ENCODE measurements around the gene MED12L.

Gene MED12L

DNA sequence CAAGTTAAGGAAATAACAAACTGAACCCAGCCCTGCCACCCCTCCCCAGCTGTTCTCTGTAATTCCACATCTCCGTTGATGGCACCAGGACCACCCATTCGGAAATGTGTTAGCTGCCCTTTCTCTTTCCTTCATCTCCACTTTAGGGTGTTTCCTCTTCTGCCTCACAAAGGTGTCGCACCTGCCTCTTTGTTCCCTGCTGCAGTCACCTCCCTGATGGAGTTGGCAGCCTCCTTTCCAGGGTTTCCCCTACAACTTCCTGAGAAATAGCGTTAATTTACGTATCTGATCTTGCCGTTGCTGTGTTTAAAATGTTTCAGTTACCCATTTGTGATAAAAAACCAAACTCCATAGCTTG is 60.2 kb downstream of the MED12L start:
- H3K9me3 ChIP-seq (ENCODE audit: severe bottlenecking), result no peaks in the 10 kb centered on the region
- no peak overlapping the region for H3K27ac ChIP-seq
- no peaks in the 10 kb centered on the region for H3K36me3 ChIP-seq
- TF ChIP-seq, protein P1, sequence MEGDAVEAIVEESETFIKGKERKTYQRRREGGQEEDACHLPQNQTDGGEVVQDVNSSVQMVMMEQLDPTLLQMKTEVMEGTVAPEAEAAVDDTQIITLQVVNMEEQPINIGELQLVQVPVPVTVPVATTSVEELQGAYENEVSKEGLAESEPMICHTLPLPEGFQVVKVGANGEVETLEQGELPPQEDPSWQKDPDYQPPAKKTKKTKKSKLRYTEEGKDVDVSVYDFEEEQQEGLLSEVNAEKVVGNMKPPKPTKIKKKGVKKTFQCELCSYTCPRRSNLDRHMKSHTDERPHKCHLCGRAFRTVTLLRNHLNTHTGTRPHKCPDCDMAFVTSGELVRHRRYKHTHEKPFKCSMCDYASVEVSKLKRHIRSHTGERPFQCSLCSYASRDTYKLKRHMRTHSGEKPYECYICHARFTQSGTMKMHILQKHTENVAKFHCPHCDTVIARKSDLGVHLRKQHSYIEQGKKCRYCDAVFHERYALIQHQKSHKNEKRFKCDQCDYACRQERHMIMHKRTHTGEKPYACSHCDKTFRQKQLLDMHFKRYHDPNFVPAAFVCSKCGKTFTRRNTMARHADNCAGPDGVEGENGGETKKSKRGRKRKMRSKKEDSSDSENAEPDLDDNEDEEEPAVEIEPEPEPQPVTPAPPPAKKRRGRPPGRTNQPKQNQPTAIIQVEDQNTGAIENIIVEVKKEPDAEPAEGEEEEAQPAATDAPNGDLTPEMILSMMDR (IDR thresholded peaks at IDR 0.05; ENCODE audit: low read depth, low read length), result no peak
- no peak overlapping the region for H3K4me3 ChIP-seq (ENCODE audit: low read depth, low read length)
- H3K27me3 ChIP-seq (ENCODE audit: insufficient read depth, low read depth, severe bottlenecking), result peaks cover 16% of the 10 kb centered on the region
- DNase-seq, result no peak

DNA sequence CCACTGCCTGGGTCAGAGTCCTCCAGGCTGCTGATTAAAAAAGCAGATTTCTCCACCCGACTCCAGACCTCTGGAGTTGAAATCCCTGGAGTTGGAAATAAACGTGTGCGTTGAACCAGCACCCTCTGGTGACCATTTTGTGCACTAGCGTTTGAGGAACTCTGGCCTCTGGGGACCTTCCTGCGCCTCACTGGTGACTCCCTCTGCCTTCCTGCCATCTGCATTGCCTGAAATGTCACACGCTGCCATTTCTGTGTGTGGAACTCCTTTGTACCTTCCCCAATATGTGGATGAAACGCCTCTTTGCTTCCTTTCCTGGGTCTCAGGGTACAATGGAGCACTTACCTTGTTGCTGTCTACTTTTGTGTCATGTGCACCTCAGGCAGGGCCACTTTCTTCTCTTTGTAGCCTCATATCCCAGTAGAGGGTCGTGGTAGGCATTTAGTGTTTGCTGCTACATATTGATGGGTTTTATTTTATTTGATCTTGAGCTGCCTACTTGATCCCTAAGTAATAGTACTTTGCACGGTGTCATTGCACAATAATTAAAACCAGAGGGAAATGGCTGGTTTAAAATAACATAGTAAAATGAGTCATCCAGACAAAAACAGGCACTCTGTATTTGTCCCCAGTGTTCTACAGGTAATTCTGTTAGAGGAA is 60.7 kb downstream of the MED12L start:
- peaks cover 16% of the 10 kb centered on the region for H3K27me3 ChIP-seq (ENCODE audit: insufficient read depth, low read depth, severe bottlenecking)
- peak; percentile 63 for DNase-seq
- H3K4me3 ChIP-seq (ENCODE audit: low read depth, low read length), result no peak overlapping the region
- no peak overlapping the region for H3K27ac ChIP-seq
- H3K9me3 ChIP-seq (ENCODE audit: severe bottlenecking), result no peaks in the 10 kb centered on the region
- H3K36me3 ChIP-seq, result no peaks in the 10 kb centered on the region
- TF ChIP-seq, protein P1 (IDR thresholded peaks at IDR 0.05; ENCODE audit: low read depth, low read length), result peak; percentile 84

DNA sequence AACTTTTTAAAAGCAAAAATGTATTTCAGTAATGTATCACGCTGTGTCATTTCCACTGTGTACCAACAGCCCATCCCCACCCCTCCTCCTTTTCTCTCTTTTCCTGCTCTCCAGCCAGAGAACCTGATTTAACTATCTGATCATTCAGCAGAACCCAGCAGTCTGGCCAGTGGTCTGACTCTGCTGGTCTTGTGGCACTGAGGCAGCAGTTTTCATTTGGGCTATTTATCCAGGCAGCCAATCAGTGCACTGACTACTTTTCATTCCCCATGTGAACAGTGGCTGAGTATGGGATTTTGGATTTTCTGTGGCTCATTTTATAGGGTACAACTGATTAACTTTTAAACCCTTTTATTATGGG is 61.2 kb downstream of the MED12L start:
- Histone ChIP-seq H3K36me3 (no peaks in the 10 kb centered on the region), H3K27me3 (ENCODE audit: insufficient read depth, low read depth, severe bottlenecking) (peaks cover 15% of the 10 kb centered on the region), H3K27ac (no peak overlapping the region), H3K4me3 (ENCODE audit: low read depth, low read length) (no peak overlapping the region), H3K9me3 (ENCODE audit: severe bottlenecking) (no peaks in the 10 kb centered on the region)
- DNase-seq, result no peak
- TF ChIP-seq, protein P1 (IDR thresholded peaks at IDR 0.05; ENCODE audit: low read depth, low read length), result no peak

DNA sequence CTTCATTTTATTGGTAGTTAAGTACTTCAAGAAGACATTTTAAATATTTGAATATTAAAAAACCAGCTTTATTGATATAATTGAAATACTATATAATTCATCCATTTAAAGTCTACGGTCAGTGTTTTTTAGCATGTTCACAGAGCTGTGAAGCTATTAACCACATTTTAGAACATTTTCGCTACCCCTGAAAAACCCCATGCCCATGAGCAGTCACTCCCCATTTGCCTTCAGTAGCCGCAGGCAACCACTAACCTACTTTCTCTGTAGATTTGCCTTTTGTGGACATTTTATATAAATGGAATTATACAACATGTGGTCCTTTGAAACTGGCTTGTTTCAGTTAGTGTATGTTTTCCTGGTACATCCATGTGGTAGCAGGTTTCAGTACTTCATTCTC is 61.8 kb downstream of the MED12L start:
- Histone ChIP-seq H3K27ac (no peak overlapping the region), H3K36me3 (no peaks in the 10 kb centered on the region)
- TF ChIP-seq, protein P1 (IDR thresholded peaks at IDR 0.05; ENCODE audit: low read depth, low read length), result no peak

DNA sequence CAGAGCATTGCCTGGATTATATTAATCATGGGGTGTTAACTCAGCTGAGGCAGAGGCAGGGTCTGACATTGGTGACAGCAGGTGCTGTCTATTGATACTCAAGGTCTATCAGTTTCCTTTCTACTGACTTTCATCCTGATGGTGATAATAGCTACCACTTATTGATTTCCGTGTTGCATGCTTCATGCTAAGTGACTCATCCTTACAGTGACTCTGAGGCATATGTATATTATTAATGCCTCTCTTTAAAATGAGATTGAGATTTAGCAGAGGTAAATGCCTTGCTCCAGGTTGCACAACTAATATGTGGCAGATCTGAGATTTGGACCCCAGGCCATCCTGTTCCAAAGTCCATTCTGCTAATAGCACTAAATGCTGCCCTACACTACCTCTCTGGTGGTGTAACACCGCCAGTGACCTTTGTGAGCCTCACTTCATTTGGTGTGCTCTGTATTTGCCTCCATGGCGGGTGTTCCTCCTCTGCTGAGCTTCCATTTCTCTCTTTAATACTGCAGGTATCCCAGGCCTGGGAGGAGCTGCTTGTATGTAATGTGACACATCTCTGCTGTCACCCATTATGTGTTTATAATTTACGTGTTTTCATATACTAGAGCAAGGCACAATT is 67.1 kb downstream of the MED12L start:
- H3K27ac ChIP-seq, result no peak overlapping the region
- no peaks in the 10 kb centered on the region for H3K36me3 ChIP-seq
- H3K27me3 ChIP-seq (ENCODE audit: insufficient read depth, low read depth, severe bottlenecking), result no peaks in the 10 kb centered on the region
- DNase-seq, result no peak
- H3K4me3 ChIP-seq (ENCODE audit: low read depth, low read length), result no peak overlapping the region
- H3K9me3 ChIP-seq (ENCODE audit: severe bottlenecking), result no peaks in the 10 kb centered on the region
- TF ChIP-seq, protein P1 (IDR thresholded peaks at IDR 0.05; ENCODE audit: low read depth, low read length), result no peak

More for the DNA sequence above, 61.8 kb downstream of the MED12L start:
- no peak overlapping the region for H3K4me3 ChIP-seq (ENCODE audit: low read depth, low read length)
- no peak for DNase-seq
- H3K27me3 ChIP-seq (ENCODE audit: insufficient read depth, low read depth, severe bottlenecking), result peaks cover 10% of the 10 kb centered on the region
- no peaks in the 10 kb centered on the region for H3K9me3 ChIP-seq (ENCODE audit: severe bottlenecking)

DNA sequence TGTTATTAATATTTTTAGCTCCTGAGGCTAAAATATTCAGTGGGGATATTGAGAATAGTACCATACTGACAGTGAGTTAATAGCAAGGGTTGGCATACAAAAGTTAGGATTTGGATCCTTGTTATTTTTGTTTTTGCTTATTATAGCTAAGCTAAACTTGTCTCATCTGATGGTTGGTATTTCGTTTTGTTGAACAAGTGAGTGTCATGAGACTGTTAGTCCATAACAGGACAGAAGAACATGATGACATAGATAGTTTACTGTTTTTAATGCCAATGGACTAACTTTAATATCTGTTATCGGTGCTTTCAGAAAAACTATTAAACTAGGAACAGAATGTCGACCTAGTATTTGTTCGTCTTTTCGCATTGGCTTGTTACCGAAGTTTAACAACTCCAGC is 69.1 kb downstream of the MED12L start:
- H3K27me3 ChIP-seq (ENCODE audit: insufficient read depth, low read depth, severe bottlenecking), result no peaks in the 10 kb centered on the region
- H3K36me3 ChIP-seq, result no peaks in the 10 kb centered on the region
- TF ChIP-seq, protein P1 (IDR thresholded peaks at IDR 0.05; ENCODE audit: low read depth, low read length), result no peak
- no peak overlapping the region for H3K27ac ChIP-seq
- H3K4me3 ChIP-seq (ENCODE audit: low read depth, low read length), result no peak overlapping the region
- H3K9me3 ChIP-seq (ENCODE audit: severe bottlenecking), result no peaks in the 10 kb centered on the region
- no peak for DNase-seq

Data from WERI-Rb-1 (cell line).